ENCODE data around the gene IMPA2.

The IMPA2 gene

GRCh38 chr18:11991021-11991795 is 9.9 kb downstream of the IMPA2 start:
- no peak overlapping the region for H3K4me3 ChIP-seq (ENCODE audit: low read depth, low read length)
- CTCF ChIA-PET, result interaction anchor here (0.6 to 14.0 kb wide), 7 partner anchors 44 to 336 kb away, joined by 3 to 436 read pairs (median 5); no protein-coding TSS in a partner anchor
- POLR2A ChIA-PET, result no interaction called here
- no peak overlapping the region for H3K27ac ChIP-seq (ENCODE audit: extremely low read depth, low read depth, low read length)
- no peaks in the 10 kb centered on the region for H3K36me3 ChIP-seq (ENCODE audit: control insufficient read depth in 2 of 2, insufficient read depth in 1 of 2, low read length in 2 of 2)
- TF ChIP-seq ZNF18 (tag by site-specific recombination; IDR thresholded peaks at IDR 0.05) (no peak), ZNF792 (tag by site-specific recombination; IDR thresholded peaks at IDR 0.05) (no peak), SETDB1 (IDR thresholded peaks at IDR 0.05; ENCODE audit: insufficient read length, low read length) (no peak), ZNF777 (tag by site-specific recombination; IDR thresholded peaks at IDR 0.05; ENCODE audit: borderline replicate concordance) (no peak), ZNF2 (tag by site-specific recombination; IDR thresholded peaks at IDR 0.05) (no peak), ZNF404 (tag by site-specific recombination; IDR thresholded peaks at IDR 0.05) (no peak), ZNF585B (tag by site-specific recombination; IDR thresholded peaks at IDR 0.05) (no peak), ZNF311 (tag by site-specific recombination; IDR thresholded peaks at IDR 0.05; ENCODE audit: borderline replicate concordance) (no peak), ZNF514 (tag by site-specific recombination; IDR thresholded peaks at IDR 0.05) (no peak), ZNF785 (tag by site-specific recombination; IDR thresholded peaks at IDR 0.05) (no peak), ZNF664 (tag by site-specific recombination; IDR thresholded peaks at IDR 0.05) (no peak), ZNF48 (tag by site-specific recombination; IDR thresholded peaks at IDR 0.05) (no peak), ZXDB (tag by site-specific recombination; IDR thresholded peaks at IDR 0.05) (no peak), TSHZ1 (tag by site-specific recombination; IDR thresholded peaks at IDR 0.05; ENCODE audit: borderline replicate concordance) (no peak), KLF8 (tag by site-specific recombination; IDR thresholded peaks at IDR 0.05) (no peak), ZNF239 (tag by site-specific recombination; IDR thresholded peaks at IDR 0.05) (no peak), ZNF555 (tag by site-specific recombination; conservative IDR thresholded peaks at IDR 0.05) (no peak)
- no peaks in the 10 kb centered on the region for H3K9me3 ChIP-seq (ENCODE audit: control insufficient read depth, insufficient read depth, low read depth, low read length)
- no peaks in the 10 kb centered on the region for H3K4me1 ChIP-seq (ENCODE audit: control insufficient read depth, insufficient read depth, low read length)

GRCh38 chr18:11992096-11992790 is 10.9 kb downstream of the IMPA2 start:
- Histone ChIP-seq H3K36me3 (ENCODE audit: control insufficient read depth in 2 of 2, insufficient read depth in 1 of 2, low read length in 2 of 2) (no peaks in the 10 kb centered on the region; a peak in 1 of 3 replicates), H3K4me3 (ENCODE audit: low read depth, low read length) (no peak overlapping the region), H3K27ac (ENCODE audit: extremely low read depth, low read depth, low read length) (no peak overlapping the region), H3K4me1 (ENCODE audit: control insufficient read depth, insufficient read depth, low read length) (no peaks in the 10 kb centered on the region), H3K9me3 (ENCODE audit: control insufficient read depth, insufficient read depth, low read depth, low read length) (no peaks in the 10 kb centered on the region)
- CTCF ChIA-PET, result interaction anchor here (0.6 to 14.0 kb wide), 7 partner anchors 47 to 337 kb away, joined by 3 to 436 read pairs (median 6); no protein-coding TSS in a partner anchor
- POLR2A ChIA-PET, result interaction anchor here (2.6 kb wide), 1 partner anchor 11 kb away, joined by 17 read pairs; the partner anchor contains the start of gene IMPA2
- TF ChIP-seq OVOL3 (tag by site-specific recombination; IDR thresholded peaks at IDR 0.05), result no peak
- no peak for TF ChIP-seq KLF16 (tag by site-specific recombination; IDR thresholded peaks at IDR 0.05)
- TF ChIP-seq GLIS1 (tag by site-specific recombination; IDR thresholded peaks at IDR 0.05), result no peak
- TF ChIP-seq ZNF561 (tag by site-specific recombination; IDR thresholded peaks at IDR 0.05; ENCODE audit: borderline replicate concordance), result no peak
- no peak for TF ChIP-seq HOXD13 (CRISPR knock-in tag; IDR thresholded peaks at IDR 0.05; ENCODE audit: borderline replicate concordance)
- no peak for TF ChIP-seq GLI4 (tag by site-specific recombination; IDR thresholded peaks at IDR 0.05)
- TF ChIP-seq ZNF391 (tag by site-specific recombination; IDR thresholded peaks at IDR 0.05; ENCODE audit: borderline replicate concordance, low read depth), result no peak
- no peak for TF ChIP-seq ZNF501 (tag by site-specific recombination; IDR thresholded peaks at IDR 0.05)
- no peak for TF ChIP-seq ZNF2 (tag by site-specific recombination; IDR thresholded peaks at IDR 0.05)
- TF ChIP-seq ZNF629 (tag by site-specific recombination; IDR thresholded peaks at IDR 0.05), result no peak
- TF ChIP-seq ZNF48 (tag by site-specific recombination; IDR thresholded peaks at IDR 0.05), result no peak
- TF ChIP-seq ZNF292 (tag by site-specific recombination; IDR thresholded peaks at IDR 0.05; ENCODE audit: borderline replicate concordance, low read depth), result no peak
- TF ChIP-seq ZXDB (tag by site-specific recombination; IDR thresholded peaks at IDR 0.05), result no peak

All from HEK293 (cell line).